IMR-90 (cell line): ENCODE data around the gene SP2.

Experiments used
- MAZ ChIP-seq: IDR thresholded peaks from 2 replicates; pipeline ENCODE4 v1.6.1; 2012; ENCODE audit warnings: low read depth, mild to moderate bottlenecking, low read length, improper control_type of control experiment, moderate library complexity, borderline replicate concordance
- NFE2L2 ChIP-seq: fragments of 150-350 bp; IDR thresholded peaks from 2 replicates; pipeline ENCODE4 v1.6.1; 2016; ENCODE audit warnings: low read depth, mild to moderate bottlenecking, low read length
- POLR2A ChIP-seq: IDR thresholded peaks from 2 replicates; pipeline ENCODE4 v1.6.1; 2012; ENCODE audit warnings: mild to moderate bottlenecking, low read depth, low read length
- TF ChIP-seq, protein P1 (sequence below): conservative IDR thresholded peaks from 2 replicates; pipeline ENCODE4 v1.5.1; 2012; ENCODE audit warnings: mild to moderate bottlenecking, low read depth, low read length, improper control_type of control experiment

DNA sequence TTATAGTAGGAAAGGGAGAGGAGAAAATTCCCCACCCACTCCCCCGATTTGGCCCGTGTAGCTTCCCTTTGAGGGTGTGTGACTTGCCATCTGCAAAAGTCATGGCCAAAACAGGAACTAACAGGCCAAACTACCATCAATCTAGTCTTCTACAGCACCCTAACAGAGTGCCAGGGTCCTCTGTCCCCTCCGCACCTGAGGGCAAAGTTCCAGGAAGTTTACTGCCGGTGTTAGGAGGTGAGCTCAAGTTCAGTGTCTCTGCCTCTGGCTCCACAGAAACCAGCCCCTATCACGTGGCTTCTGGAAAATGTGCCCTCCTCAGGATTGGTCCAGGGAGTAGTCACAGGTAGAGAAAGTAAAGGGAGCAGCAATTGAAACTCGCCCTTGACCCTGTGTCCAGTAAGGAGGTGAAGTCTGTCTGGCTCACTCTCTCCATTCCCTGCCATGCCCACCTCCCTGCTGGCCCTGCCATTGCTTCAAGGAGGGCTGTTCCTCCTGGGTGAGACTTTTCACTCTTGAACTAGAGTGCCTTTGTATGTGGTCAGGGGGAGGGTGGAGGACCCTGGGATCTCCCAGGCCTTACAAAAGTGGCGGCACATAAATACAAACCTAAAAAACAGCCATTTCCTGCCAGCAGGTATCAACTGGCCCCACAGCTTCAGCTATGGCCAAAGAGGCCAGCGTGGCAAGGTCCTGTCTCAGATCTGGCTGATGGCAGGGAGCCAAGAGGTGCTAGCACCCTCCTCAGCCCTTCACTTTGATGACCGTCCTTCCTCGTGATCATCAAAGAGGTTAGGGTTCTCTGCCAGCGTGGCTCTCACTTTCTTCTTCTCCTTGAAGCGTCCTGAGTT, 56.4 kb downstream of the SP2 start:
- no peak for TF ChIP-seq MAZ
- TF ChIP-seq, protein P1, sequence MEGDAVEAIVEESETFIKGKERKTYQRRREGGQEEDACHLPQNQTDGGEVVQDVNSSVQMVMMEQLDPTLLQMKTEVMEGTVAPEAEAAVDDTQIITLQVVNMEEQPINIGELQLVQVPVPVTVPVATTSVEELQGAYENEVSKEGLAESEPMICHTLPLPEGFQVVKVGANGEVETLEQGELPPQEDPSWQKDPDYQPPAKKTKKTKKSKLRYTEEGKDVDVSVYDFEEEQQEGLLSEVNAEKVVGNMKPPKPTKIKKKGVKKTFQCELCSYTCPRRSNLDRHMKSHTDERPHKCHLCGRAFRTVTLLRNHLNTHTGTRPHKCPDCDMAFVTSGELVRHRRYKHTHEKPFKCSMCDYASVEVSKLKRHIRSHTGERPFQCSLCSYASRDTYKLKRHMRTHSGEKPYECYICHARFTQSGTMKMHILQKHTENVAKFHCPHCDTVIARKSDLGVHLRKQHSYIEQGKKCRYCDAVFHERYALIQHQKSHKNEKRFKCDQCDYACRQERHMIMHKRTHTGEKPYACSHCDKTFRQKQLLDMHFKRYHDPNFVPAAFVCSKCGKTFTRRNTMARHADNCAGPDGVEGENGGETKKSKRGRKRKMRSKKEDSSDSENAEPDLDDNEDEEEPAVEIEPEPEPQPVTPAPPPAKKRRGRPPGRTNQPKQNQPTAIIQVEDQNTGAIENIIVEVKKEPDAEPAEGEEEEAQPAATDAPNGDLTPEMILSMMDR = no peak
- TF ChIP-seq POLR2A = no peak
- TF ChIP-seq NFE2L2 = no peak
